ENCODE results near the gene PLXNA4.

Gene PLXNA4

DNA sequence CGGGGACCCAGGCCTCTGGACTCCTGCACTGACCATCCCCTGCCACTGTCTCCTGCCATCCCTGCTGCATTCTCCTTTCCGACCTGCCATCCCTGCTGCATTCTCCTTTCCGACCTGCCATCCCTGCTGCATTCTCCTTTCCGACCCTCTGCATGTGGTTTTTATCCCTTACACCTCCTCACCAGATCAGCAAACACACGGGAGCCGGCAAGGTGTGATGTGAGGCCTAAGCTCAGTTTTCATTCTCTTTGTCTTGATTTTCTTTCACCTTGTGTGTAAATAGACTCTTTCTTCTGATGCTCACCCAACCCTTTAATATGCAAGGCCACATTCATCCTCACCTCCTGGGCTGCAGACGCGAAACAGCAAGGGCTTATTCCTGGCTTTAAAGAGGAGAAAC is 11.4 kb downstream of the PLXNA4 start:
- DNase-seq (ENCODE audit: low read depth): no peak

DNA sequence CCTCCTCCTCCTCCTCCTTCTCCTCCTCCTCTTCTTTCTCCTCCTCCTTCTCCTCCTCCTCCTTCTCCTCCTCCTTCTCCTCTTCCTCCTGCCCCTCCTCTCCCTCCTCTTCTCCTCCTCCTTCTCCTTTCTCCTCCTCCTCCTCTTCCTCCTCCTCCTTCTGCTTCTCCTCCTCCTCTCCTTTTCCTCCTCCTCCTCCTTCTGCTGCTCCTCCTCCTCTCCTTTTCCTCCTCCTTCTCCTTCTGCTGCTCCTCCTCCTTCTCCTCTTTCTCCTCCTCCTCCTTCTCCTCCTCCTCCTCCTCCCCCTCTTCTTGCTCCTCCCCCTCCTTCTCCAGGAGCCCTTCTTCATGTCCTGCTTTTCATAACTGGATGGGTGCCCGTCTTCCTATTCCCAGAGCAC is 12.2 kb downstream of the PLXNA4 start:
- no peak for DNase-seq (ENCODE audit: low read depth)

DNA sequence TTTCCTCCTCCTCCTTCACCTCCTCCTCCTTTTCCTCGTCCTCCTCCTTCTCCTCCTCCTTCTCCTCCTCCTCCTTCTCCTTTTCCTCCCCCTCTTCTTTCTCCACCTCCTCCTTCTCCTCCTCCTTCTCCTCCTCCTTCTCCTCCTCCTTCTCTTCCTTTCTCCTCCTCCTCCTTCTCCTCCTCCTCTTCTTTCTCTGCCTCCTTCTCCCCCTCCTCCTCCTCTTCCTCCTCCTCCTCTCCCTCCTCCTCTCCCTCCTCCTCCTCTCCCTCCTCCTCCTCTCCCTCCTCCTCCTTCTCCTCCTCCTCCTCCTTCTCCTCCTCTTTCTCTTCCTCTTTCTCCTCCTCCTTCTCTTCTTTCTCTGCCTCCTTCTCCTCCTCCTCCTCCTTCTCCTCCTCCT is 13.6 kb downstream of the PLXNA4 start:
- DNase-seq (ENCODE audit: low read depth): no peak

DNA sequence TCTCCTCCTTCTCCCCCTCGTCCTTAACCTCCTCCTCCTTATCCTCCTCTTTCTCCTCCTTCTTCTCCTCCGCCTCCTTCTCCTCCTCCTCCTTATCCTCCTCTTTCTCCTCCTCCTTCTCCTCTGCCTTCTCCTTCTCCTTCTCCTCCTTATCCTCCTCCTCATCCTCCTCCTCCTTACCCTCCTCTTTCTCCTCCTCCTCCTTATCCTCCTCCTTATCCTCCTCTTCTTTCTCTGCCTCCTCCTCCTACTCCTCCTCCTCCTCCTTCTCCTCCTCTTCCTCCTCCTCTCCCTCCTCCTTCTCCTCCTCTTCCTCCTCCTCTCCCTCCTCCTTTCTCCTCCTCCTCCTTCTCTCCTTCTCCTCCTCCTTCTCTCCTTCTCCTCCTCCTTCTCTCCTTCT is 14.5 kb downstream of the PLXNA4 start:
- no peak for DNase-seq (ENCODE audit: low read depth)

DNA sequence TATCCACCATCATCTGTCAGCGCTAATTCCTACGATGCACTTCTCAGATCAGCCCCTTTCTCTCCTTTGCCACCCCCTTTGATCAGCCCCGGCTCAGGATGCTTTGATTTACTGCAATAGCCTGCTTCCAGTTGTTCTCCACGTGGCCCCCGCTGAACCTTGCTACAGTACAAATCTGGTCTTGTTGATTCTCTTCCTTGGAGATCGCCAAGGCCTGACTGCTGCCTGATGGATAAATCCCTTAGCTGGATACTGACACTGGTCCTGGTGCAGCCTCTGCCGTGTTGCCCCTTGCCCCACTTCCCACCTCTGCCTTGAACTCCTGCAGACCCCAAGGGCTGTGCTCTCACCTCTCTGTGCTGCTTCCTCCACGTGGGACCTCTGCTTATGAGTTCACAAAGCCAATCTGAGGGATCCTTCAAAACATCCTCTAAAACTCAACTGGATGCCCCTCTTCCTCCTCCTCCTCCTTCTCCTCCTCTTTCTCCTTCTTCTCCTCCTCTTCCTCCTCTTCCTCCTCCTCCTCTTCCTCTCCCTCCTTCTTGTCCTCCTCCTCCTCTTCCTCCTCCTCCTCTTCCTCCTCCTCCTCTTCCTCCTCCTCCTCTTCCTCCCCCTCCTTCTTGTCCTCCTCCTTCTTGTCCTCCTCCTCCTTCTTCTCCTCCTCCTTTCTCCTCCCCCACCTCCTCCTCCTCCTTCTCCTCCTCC is 15.3 kb downstream of the PLXNA4 start:
- DNase-seq (ENCODE audit: low read depth): no peak

DNA sequence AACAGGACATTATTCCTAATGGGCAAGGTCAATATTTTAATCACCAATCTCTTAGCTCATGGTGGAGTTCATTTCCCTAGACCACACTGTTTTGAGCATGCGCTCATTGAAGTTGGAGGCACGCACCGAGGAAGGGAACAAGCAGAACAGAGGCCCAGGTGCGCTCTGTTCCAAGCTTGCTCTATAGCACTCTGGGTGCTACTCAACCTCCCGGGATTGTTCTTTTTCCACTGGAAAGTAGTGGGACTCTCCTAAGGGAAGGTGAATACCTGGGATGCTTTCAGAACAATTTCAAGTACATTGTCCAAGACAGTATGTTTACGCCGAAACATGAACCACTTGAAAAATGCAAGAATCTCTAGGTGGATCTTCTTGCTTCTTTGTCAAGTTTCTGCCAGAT is 16.2 kb downstream of the PLXNA4 start:
- no peak for DNase-seq (ENCODE audit: low read depth)

DNA sequence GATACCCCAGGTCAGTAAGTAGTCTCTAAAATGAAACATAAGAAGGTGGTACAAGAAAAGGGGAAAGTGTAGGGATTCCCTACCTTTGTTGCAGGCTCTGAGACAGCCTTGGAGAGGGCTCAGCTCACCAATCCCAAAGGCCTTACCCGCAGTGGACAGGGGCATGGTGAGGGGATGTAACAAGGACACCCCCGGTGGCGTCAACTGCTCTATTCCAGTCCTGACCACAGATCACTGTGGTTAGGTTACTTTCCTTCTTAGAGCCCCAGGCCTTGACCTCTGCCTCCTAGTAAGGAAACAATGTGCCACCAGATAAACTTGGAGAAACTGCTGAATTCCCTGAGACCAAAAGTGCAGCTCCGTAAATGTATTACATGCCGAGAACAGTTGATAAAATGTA is 17.5 kb downstream of the PLXNA4 start:
- no peak for DNase-seq (ENCODE audit: low read depth)

DNA sequence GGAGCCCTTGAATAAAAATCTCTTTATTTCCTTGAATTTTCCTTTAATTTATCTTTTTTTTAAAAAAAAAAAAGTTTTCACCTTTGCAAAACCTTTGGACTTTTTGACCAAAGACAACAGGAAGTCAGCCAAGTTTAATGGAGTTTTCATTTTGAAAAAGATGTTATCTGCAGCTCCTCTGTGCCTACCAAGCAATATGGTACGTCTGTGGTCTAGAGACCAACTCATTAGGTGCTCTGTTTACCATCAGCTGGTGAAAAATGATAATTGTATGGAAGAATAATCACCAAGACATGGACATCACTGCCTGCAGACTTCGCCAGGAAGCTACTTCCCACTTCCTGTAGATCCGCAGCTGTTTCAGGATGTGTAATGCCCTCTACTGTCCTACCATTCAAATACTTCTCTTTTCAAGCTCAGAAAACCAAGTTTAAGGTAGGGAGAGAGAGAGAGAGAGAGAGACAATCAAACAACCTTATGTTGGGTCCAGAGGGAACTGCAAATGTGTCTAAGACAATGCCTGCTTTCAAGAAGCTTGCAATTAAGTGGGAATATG is 18.7 kb downstream of the PLXNA4 start:
- no peak for DNase-seq (ENCODE audit: low read depth)

DNA sequence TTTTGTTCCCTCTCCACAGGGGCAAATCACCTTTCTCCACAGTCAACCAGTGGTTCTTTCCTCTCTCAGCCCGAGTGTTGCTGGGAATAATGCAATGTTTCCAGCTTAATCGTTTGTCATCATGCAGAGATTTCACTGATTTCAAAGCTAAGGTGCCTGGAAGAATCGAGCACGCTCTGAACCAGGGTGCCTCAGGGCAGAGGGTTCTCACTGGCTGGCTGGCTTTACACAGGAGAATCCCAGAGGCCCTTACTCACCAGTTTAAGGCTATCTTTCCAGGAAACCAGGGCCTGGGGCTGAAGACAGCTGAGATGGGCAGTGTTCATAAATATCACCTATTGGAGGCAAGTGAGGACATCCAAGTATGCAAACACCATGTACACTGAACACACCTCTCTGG is 21.8 kb downstream of the PLXNA4 start:
- no peak for DNase-seq (ENCODE audit: low read depth)

DNA sequence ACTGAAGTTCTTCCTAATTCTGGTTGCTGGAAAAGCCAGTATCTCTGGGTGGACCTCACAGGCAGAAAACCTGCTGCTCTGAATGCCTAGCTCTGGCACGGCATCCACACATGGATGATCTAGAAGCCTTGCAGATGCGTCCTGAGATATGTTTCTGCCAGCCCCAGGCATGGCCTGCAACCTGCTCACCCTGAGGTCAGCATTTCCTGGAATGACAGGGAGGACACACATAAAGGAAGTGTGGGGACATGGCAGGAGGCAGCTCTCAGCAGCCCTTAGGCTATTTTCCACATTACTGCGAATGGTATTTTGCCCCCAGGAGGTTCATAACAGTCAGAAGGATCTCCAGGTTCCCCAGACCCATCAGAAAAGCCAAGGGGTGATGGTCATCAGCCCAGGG is 23.2 kb downstream of the PLXNA4 start:
- no peak for DNase-seq (ENCODE audit: low read depth)

DNA sequence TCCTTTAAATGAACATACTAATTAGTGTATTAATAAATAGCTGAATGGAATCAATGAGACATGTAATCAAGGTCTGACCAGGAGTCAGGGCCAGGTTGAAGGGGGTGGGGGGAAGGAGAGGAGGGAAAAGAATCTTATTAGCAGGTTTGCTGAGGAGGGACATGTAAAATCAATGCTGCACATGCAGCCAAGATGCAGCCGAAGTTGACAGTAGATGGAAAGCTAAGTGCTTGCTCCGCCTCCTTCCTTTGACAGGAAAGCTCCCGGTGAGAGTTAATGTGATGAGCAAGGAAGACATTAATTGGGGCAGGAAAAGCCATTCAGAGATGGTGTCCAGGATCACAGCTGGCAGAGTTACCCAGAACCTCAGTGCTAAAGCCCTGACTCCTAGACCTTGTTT is 24.4 kb downstream of the PLXNA4 start:
- no peak for DNase-seq (ENCODE audit: low read depth)

DNA sequence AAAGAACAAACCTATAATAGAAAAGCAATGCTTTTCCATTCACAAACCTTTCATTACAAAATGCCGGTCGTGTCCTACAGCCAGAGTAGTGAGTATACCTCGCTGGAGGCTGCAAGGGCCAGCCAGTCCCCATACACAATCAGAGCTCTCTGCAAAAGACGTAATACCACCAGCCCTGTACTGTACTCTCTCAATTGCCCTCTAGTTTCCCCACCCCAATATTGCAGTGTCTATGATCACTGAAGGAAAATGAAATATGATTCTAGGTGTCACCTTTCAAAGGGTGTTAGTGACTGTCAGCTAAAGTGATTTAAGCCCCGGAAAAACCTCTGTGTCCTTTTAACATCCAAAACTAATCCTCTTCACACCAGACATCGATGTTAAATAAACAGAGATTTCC is 24.8 kb downstream of the PLXNA4 start:
- no peak for DNase-seq (ENCODE audit: low read depth)

DNA sequence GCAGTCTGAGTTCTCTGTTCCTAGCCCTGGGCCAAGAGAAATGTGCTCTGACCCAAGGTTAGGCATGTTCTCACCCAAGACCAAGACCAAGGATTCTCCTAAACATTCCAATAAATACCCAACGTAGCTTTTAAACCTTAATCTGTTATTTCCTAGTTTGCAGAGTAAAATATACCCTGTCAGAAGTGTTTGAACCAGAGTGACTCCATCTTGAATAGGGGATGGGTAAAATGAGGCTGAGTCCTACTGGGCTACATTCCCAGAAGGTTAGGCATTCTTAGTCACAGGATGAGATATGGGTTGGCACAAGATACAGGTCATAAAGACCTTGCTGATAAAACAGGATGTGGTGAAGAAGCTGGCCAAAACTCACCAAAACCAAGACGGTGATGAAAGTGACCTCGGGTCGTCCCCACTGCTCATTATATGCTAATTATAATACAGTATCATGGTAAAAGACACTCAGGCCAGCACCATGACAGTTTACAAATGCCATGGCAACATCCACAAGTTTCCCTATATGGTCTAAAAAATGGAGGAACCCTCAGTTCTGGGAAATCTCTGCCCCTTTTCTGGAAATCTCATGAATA is 27.7 kb downstream of the PLXNA4 start:
- peak; percentile 14 for DNase-seq (ENCODE audit: low read depth)

DNA sequence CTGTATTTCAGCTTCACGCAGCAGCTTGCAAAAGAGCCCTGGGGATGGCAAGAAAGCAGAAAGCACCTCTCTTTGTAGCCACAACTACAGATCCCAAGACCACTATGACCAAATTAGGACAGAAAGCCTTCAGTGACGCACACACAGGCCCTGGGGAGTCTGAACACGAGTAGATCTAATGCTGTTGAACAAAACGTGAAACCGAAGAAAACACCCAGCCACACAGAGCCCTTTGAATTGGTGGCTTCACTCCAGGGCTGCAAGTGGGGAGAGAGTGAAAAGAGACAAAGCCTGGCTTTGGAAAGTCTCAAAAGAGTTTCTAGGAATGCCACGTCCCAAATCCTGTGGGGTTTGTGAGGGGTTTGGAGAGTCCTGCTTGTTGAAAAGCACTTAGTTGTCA is 28.4 kb downstream of the PLXNA4 start:
- DNase-seq (ENCODE audit: low read depth): no peak

DNA sequence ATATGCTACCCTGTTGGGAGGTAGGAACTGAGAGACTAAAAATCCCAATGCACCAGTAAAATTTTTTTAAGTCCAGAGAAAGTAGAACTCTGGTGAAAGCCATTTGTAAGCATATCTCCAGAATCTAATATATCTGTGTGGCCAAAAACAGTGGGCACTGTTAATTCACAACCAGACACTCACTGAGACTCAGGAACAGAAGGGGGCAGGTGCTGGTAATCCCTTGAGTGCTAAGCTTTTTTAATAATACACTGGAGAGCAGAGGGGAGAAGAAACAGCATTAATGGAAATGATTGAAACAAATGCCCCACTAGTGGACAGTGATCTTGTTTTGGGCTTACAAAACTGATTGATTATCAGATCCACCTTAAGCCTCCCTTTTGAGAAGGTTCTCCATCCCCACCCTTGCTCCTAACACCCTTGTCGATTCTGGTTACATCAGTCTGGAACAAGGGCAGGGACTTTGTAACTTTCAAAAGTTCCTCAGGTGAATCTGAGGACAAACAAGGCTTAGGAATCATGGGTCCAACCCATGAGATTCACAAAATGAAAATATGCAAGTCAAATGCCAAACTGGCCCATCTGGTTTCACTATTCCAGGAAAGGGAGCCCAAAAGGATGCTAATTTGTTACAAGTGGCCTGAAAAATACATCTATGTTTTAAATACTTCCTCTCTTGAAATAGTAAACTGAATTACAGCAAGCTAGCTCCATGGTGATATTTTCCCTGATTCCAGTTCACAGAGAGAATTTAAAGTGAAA is 29.7 kb downstream of the PLXNA4 start:
- DNase-seq (ENCODE audit: low read depth): no peak

DNA sequence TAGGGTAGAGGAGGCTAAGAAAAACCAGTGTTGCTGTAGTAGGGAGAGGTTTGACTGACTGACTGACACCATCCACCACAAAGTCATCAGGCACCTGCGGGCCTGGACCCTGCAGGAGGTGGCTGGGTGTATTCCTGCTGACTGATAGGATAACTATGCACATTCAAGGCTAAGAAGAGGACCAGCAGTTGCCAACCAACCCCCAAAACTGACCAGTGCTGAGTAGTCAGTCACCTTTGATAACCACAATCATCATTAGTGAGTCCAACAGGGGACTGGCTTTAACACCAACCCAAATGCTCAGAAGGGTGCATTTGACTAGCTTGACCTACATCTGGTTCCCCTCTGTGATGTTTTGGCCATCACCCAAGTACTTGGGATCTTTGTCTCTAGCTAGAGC is 30.5 kb downstream of the PLXNA4 start:
- DNase-seq (ENCODE audit: low read depth): no peak

DNA sequence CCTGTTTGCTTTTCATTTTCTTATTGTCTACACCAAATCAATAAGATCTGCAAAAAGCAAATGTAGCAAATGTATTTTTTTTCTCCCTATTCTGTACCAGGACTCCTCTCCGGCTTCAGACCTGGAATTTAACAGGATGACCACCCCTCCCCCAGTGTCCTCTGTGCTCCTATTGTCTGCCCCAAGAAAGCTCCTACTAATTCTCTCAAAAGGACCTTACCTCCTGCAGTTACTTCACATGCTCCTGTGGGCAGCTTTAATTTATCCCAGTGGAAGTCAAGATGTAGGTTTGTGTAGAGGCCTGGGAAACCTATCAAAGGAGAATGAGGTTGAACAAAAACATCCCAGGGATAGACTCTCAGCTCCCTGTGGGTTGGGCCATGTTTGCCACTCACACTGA is 31.3 kb downstream of the PLXNA4 start:
- no peak for DNase-seq (ENCODE audit: low read depth)

DNA sequence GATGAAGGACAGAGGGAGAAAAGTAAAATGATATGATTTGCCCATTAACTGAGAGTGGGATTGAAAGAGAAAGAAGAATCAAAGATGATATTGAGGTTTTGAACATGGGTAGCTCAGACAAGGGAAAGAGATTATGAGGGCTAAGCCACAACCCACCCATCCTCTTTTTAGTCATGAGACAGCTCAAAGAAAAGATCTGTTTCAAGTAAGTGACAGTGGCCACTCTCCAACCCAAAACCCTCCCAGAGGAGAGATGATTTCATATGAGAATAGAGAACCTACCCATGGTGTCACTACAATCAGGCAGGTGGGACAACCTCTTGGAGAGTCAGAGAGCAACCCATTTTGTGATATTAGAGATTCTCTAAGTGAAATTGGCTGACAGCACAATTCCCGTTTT is 32.2 kb downstream of the PLXNA4 start:
- no peak for DNase-seq (ENCODE audit: low read depth)

DNA sequence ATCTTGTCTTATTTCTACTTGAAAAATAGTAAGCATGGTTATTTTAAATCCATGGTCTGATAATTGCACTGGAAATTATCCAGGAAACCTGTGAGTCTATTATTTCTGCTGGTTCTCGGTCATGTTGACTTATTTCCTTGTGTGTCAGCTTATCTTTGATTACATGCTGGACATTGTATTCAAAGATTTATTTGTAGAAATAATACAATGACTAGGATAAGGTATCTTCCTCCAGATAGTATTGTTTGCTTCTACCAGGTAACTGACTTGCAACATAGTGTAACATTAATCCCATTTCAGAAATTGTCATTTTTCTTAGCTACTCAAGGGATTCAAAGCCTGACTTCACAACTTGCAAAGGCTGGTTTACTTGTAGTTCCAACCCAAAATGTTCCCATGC is 33.4 kb downstream of the PLXNA4 start:
- DNase-seq (ENCODE audit: low read depth): no peak

DNA sequence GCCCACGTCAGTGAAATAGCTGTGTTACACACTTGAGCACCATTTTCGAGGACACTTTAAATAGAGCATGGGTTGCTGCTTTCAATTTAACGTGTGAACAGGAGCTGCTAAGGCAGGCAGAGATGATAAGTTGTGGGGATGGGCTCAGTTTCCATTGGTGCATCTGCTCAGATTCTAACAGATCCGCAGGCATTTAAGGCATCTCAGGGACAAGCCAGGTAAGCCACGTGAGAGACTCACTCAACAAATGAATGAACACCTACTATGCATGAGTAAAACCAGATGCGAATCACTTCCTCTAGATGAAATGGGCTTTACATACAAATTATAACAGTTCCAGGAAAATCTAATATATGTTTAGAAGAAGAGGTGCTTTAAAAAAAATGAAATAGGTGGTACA is 34.6 kb downstream of the PLXNA4 start:
- DNase-seq (ENCODE audit: low read depth): no peak

DNA sequence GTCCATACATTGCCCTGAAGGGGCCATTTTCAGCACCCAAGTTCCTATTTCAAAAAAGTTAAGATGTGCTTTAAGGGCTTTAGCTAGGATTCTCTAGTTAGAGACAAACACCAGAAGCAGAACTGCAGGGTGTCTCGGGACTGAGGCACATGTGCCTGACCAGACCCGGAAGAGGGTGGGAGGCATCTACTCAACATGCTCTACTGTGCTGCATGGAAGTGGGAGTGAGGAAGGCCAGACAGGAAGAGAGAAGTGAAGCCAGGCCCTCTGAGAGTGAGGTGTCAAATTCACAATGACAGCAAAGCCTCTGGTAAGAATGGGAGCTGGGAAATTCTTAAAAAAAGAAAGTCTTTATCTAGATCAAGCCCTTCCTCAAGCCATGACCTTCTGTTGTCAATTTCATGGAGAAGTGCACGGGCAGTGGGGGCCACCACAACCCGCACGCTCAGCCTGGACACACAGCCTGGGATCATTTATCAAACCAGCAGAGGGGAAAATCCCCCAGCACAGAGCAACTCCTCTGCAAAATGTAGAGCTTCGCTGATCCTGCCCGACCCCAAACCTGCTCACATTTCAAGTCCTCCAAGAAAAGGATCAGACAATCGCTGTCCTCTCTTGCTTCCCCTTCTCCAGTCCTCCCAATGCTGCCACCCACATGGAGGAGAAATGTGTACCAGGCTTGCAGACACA is 38.7 kb downstream of the PLXNA4 start:
- DNase-seq (ENCODE audit: low read depth): no peak

DNA sequence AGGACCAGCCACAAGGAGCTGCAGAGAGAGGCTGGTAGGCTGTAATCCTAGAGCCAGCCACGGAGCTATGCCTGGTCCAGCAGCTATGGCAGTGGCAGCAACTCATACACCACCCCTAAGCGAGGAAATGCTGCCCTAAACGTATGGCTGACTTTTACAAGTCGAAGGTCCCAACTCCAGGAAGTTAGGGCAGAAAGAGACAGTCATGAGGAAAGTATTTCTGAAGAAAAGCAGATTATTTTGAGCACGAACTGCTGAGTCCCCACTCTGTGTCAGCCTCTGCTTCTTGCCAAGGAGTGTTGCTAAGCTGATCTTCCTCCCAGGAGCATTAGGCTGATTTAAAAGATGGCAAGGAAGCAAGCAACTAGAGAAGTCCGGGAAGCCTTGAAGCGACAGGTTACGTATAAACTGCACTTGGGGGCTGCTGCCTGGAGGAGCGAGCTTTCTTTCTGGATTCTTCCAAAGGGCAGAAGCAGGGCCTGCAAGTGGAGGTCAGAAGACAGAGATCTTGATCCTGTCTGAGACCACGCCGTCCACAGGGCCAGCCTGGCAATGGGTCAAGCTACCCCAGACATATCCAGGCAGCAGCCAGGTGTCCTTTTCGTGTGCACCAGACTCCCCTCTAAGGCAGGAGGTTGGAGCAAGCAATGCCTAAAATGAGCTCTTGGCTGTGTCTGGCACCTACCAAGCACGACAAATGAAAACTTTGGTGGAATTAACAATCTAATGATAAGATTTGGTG is 39.4 kb downstream of the PLXNA4 start:
- no peak for DNase-seq (ENCODE audit: low read depth)

All from activated T-cell treated with anti-CD3 and anti-CD28 coated beads for 48 hours (primary cell).